HepG2 (cell line): ENCODE measurements around the gene MEGF6. TPM values are rescaled to one million over a fixed set of nuclear protein-coding genes. Genes with fewer than 3 reads are reported as not detected.

Experiments used
- BORCS8-MEF2B ChIP-seq: sonication (generic); formaldehyde crosslinking; IDR thresholded peaks from 2 replicates; pipeline ENCODE4 v1.8.0; 2022; ENCODE audit warnings: mild to moderate bottlenecking, missing genetic modification reagents
- CAMTA2 ChIP-seq: sonication (generic); formaldehyde crosslinking; IDR thresholded peaks from 2 replicates; pipeline ENCODE4 v1.4.0; 2020; ENCODE audit warnings: mild to moderate bottlenecking, missing genetic modification reagents, borderline replicate concordance
- GLMP ChIP-seq: sonication (generic); formaldehyde crosslinking; IDR thresholded peaks from 2 replicates; pipeline ENCODE4 v1.9.0; 2021; ENCODE audit warnings: missing genetic modification reagents, mild to moderate bottlenecking, borderline replicate concordance
- IKZF1 ChIP-seq: fragments of 450-650 bp; IDR thresholded peaks from 2 replicates; pipeline ENCODE4 v1.7.1; 2016
- IKZF4 ChIP-seq: sonication (generic); formaldehyde crosslinking; IDR thresholded peaks from 2 replicates; pipeline ENCODE4 v1.5.1; 2020; ENCODE audit warnings: borderline replicate concordance, mild to moderate bottlenecking, low read depth, missing genetic modification reagents; ENCODE audit errors: not compliant biosample characterization
- NFE2L2 ChIP-seq: fragments of 150-350 bp; IDR thresholded peaks from 2 replicates; pipeline ENCODE4 v1.6.1; 2014; ENCODE audit warnings: low read length
- RBM22 ChIP-seq: fragments of 200-400 bp; formaldehyde crosslinking; optimal IDR thresholded peaks from 2 replicates; pipeline ENCODE3; 2017; ENCODE audit warnings: mild to moderate bottlenecking, low read length, moderate library complexity
- ZNF556 ChIP-seq: sonication (generic); formaldehyde crosslinking; IDR thresholded peaks from 2 replicates; pipeline ENCODE4 v1.4.0; 2020; ENCODE audit warnings: mild to moderate bottlenecking, missing genetic modification reagents, borderline replicate concordance
- ZNF567 ChIP-seq: sonication (generic); formaldehyde crosslinking; IDR thresholded peaks from 2 replicates; pipeline ENCODE4 v1.8.1; 2023; ENCODE audit warnings: mild to moderate bottlenecking, missing genetic modification reagents, borderline replicate concordance
- ZNF740 ChIP-seq: sonication (generic); formaldehyde crosslinking; IDR thresholded peaks from 2 replicates; pipeline ENCODE4 v1.4.0; 2020; ENCODE audit warnings: missing genetic modification reagents
- ZNF776 ChIP-seq: sonication (generic); formaldehyde crosslinking; IDR thresholded peaks from 2 replicates; pipeline ENCODE4 v1.4.0; 2020; ENCODE audit warnings: mild to moderate bottlenecking, missing genetic modification reagents
- ZNF788 ChIP-seq: sonication (generic); formaldehyde crosslinking; IDR thresholded peaks from 2 replicates; pipeline ENCODE4 v1.5.0; 2020; ENCODE audit warnings: mild to moderate bottlenecking, missing genetic modification reagents, borderline replicate concordance
- polyA plus RNA-seq, 8 experiments: library from polyadenylated mRNA; depleted of rRNA in 3 of 8; stranded (reverse) in 7 of 8; unstranded in 1 of 8; fragments of >200 nt; fragmentation: Illumina TruSeq in 4 of 8; extraction: Trizol in 4 of 8; gene quantifications; 2 replicates each; pipeline versions ENCODE4 v1.2.1 to v1.2.3, GENCODE V29; 2011 to 2016; ENCODE audit warnings: low read depth in 4 of 8, missing spikeins in 1 of 8, mixed read lengths in 1 of 8; ENCODE audit not compliant: insufficient read depth in 1 of 8
- total RNA-seq, 5 experiments: library from RNA; depleted of rRNA; stranded (reverse); fragments of >200 nt; fragmentation: Illumina TruSeq; extraction: Trizol; gene quantifications; 2 replicates each; pipeline ENCODE4 v1.2.3, GENCODE V29; 2016; ENCODE audit warnings: low read depth in 1 of 5
- TF ChIP-seq, protein P1 (sequence below), 2 experiments: fragments of 450-650 bp in 1 of 2; sonication (generic) in 1 of 2; formaldehyde crosslinking; IDR thresholded peaks; 2 replicates each; pipeline versions ENCODE4 v1.5.0 to v1.8.0; 2020 to 2022; ENCODE audit warnings: mild to moderate bottlenecking in 1 of 2, missing genetic modification reagents in 1 of 2
- TF ChIP-seq, protein P2 (sequence below): sonication (generic); formaldehyde crosslinking; IDR thresholded peaks from 2 replicates; pipeline ENCODE4 v1.8.0; 2022; ENCODE audit warnings: missing genetic modification reagents, mild to moderate bottlenecking, borderline replicate concordance
- TF ChIP-seq, protein P3 (sequence below): sonication (generic); formaldehyde crosslinking; IDR thresholded peaks from 2 replicates; pipeline ENCODE4 v1.4.0; 2020; ENCODE audit warnings: missing genetic modification reagents
- TF ChIP-seq, protein P4 (sequence below): IDR thresholded peaks from 2 replicates; pipeline ENCODE4 v1.6.1; 2016; ENCODE audit warnings: missing compliant biosample characterization, missing genetic modification reagents, borderline replicate concordance

Gene MEGF6
- total and polyA plus RNA-seq, 2 of the 13 experiments (the other 11 are each of a cell fraction or from before 2014, with no cell fraction given): 1.9 TPM

DNA sequence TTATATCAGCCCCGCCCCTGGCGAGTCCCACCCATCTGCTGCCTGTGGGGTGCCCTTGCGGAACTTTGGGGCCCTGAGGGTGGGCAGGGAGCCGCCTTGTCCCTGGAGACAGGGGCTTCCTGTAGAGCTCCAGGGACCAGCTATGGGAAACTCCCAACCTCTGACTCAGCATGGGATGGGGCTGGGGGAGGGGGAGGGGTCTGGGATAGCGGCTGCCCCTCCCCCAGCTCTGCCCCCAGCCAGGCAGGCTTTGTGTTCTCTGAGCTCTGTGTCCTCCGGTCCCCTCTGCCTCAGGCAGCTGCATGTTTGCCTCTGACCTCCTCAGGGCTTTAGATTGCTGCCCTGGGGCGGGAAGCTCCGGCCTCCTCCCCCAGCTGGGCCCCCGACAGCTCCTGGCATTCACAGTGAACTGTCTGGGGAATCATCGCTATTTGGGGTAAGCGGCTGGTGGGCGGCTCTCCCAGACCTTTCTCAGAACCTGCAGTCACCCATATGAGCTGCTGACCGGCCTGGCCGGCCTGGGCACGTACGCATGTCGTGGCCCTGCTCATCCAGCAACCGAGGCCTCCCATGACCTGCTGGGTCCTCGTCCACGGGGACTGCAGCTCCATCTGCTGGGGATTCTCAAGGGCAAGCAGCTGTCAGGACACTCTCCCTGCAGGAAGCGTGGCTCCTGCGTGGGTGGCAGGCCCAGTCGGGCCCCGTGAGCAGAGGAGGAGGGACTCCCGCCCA, 139.8 kb downstream of the MEGF6 start (continued):
- peak; percentile 77; the same call in 1 of the 2 replicates for TF ChIP-seq BORCS8-MEF2B (CRISPR knock-in tag)
- TF ChIP-seq GLMP (CRISPR knock-in tag): no peak
- no peak for TF ChIP-seq CAMTA2
- no peak for TF ChIP-seq IKZF4 (CRISPR knock-in tag)
- TF ChIP-seq, protein P1, sequence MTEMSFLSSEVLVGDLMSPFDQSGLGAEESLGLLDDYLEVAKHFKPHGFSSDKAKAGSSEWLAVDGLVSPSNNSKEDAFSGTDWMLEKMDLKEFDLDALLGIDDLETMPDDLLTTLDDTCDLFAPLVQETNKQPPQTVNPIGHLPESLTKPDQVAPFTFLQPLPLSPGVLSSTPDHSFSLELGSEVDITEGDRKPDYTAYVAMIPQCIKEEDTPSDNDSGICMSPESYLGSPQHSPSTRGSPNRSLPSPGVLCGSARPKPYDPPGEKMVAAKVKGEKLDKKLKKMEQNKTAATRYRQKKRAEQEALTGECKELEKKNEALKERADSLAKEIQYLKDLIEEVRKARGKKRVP (CRISPR knock-in tag; IDR thresholded peaks at IDR 0.05): no peak
- TF ChIP-seq, protein P2, sequence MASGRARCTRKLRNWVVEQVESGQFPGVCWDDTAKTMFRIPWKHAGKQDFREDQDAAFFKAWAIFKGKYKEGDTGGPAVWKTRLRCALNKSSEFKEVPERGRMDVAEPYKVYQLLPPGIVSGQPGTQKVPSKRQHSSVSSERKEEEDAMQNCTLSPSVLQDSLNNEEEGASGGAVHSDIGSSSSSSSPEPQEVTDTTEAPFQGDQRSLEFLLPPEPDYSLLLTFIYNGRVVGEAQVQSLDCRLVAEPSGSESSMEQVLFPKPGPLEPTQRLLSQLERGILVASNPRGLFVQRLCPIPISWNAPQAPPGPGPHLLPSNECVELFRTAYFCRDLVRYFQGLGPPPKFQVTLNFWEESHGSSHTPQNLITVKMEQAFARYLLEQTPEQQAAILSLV (CRISPR knock-in tag): no peak
- TF ChIP-seq ZNF556 (CRISPR knock-in tag): peak; percentile 75; the same call in 1 of the 2 replicates
- no peak for TF ChIP-seq ZNF567 (CRISPR knock-in tag)
- TF ChIP-seq, protein P3, sequence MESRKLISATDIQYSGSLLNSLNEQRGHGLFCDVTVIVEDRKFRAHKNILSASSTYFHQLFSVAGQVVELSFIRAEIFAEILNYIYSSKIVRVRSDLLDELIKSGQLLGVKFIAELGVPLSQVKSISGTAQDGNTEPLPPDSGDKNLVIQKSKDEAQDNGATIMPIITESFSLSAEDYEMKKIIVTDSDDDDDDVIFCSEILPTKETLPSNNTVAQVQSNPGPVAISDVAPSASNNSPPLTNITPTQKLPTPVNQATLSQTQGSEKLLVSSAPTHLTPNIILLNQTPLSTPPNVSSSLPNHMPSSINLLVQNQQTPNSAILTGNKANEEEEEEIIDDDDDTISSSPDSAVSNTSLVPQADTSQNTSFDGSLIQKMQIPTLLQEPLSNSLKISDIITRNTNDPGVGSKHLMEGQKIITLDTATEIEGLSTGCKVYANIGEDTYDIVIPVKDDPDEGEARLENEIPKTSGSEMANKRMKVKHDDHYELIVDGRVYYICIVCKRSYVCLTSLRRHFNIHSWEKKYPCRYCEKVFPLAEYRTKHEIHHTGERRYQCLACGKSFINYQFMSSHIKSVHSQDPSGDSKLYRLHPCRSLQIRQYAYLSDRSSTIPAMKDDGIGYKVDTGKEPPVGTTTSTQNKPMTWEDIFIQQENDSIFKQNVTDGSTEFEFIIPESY: no peak
- TF ChIP-seq ZNF776 (CRISPR knock-in tag): no peak
- peak; percentile 82; the same call in 1 of the 2 replicates for TF ChIP-seq ZNF788 (CRISPR knock-in tag)
- TF ChIP-seq ZNF740 (CRISPR knock-in tag): 0 out of 2 replicates have a peak, but pooled peaks have one; percentile 44
- peak; percentile 31; the same call in 1 of the 2 replicates for TF ChIP-seq NFE2L2
- no peak for TF ChIP-seq IKZF1
- no peak for TF ChIP-seq RBM22
- TF ChIP-seq, protein P4, sequence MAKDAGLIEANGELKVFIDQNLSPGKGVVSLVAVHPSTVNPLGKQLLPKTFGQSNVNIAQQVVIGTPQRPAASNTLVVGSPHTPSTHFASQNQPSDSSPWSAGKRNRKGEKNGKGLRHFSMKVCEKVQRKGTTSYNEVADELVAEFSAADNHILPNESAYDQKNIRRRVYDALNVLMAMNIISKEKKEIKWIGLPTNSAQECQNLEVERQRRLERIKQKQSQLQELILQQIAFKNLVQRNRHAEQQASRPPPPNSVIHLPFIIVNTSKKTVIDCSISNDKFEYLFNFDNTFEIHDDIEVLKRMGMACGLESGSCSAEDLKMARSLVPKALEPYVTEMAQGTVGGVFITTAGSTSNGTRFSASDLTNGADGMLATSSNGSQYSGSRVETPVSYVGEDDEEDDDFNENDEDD (CRISPR knock-in tag): peak; percentile 66
